SK-N-SH (cell line): ENCODE measurements around the gene DAB2IP.

Source experiments
- FOSL2 ChIP-seq: IDR thresholded peaks from 2 replicates; pipeline ENCODE4 v1.4.0; 2012; ENCODE audit warnings: low read depth, mild to moderate bottlenecking, moderate library complexity, borderline replicate concordance
- TCF12 ChIP-seq: IDR thresholded peaks from 2 replicates; pipeline ENCODE4 v1.4.0; 2012
- TF ChIP-seq, protein P1 (sequence below): fragments of 200-600 bp; sonication (generic); IDR thresholded peaks from 2 replicates; pipeline ENCODE4 v1.6.1; 2017; ENCODE audit warnings: antibody characterized with exemption, mild to moderate bottlenecking, moderate library complexity

- TF ChIP-seq FOSL2 (no peak), TCF12 (no peak)
- TF ChIP-seq, protein P1, sequence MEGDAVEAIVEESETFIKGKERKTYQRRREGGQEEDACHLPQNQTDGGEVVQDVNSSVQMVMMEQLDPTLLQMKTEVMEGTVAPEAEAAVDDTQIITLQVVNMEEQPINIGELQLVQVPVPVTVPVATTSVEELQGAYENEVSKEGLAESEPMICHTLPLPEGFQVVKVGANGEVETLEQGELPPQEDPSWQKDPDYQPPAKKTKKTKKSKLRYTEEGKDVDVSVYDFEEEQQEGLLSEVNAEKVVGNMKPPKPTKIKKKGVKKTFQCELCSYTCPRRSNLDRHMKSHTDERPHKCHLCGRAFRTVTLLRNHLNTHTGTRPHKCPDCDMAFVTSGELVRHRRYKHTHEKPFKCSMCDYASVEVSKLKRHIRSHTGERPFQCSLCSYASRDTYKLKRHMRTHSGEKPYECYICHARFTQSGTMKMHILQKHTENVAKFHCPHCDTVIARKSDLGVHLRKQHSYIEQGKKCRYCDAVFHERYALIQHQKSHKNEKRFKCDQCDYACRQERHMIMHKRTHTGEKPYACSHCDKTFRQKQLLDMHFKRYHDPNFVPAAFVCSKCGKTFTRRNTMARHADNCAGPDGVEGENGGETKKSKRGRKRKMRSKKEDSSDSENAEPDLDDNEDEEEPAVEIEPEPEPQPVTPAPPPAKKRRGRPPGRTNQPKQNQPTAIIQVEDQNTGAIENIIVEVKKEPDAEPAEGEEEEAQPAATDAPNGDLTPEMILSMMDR: no peak
Observed at GRCh38 chr9:121652838-121653231, 1.4 kb downstream of the DAB2IP start.
